ENCODE data around the gene TXNL4B. TPM values are rescaled to one million over a fixed set of nuclear protein-coding genes. Genes with fewer than 3 reads are reported as not detected.

The TXNL4B gene
- total RNA-seq, 6 experiments from 2014 or later = 5.5 to 11.6 (median 8.2) TPM

- WGBS (ENCODE audit: insufficient coverage, low coverage, low lambda C conversion rate, missing lambda C conversion rate) = 2% methylated on average over 11 of the region's 11 CpGs
- no peak for DNase-seq
- intact Hi-C loops (cut with DNase I) = no loop called here
Measured at GRCh38 chr16:72094266-72094610, 818 bp upstream of the TXNL4B start.

GRCh38 chr16:72092832-72093447, 480 bp downstream of the TXNL4B start:
- TF ChIP-seq CTCF (IDR thresholded peaks at IDR 0.05) (no peak), POLR2A (IDR thresholded peaks at IDR 0.05) (no peak)
- WGBS (ENCODE audit: insufficient coverage, low coverage, low lambda C conversion rate, missing lambda C conversion rate) = under 1% methylated on average over 22 of the region's 22 CpGs
- H3K4me1 ChIP-seq = peaks cover 0 to 36% (median 15%) of the 10 kb centered on the region in 4 donors
- DNase-seq = no peak
- intact Hi-C loops (cut with DNase I) = no loop called here
- ATAC-seq = peak; percentile 41 to 56 (median 50)
- H3K27ac ChIP-seq = peak overlapping the region; percentile 65 to 80 (median 77)
- H3K36me3 ChIP-seq = peaks cover 2 to 44% (median 20%) of the 10 kb centered on the region in 4 donors
- H3K4me3 ChIP-seq = peak overlapping the region; percentile 81 to 98 (median 96)
- H3K9me3 ChIP-seq = no peaks in the 10 kb centered on the region
- no peaks in the 10 kb centered on the region for H3K27me3 ChIP-seq

More at GRCh38 chr16:72094266-72094610, 818 bp upstream of the TXNL4B start:
- peak overlapping the region; percentile 81 to 98 (median 96) for H3K4me3 ChIP-seq
- H3K27ac ChIP-seq = peak overlapping the region; percentile 68 to 89 (median 72)
- ATAC-seq = no peak
- H3K4me1 ChIP-seq = peaks cover 0 to 36% (median 15%) of the 10 kb centered on the region in 4 donors
- H3K36me3 ChIP-seq = peaks cover 0 to 43% (median 15%) of the 10 kb centered on the region in 4 donors
- no peaks in the 10 kb centered on the region for H3K27me3 ChIP-seq
- H3K9me3 ChIP-seq = no peaks in the 10 kb centered on the region
- TF ChIP-seq CTCF (IDR thresholded peaks at IDR 0.05) (no peak), POLR2A (IDR thresholded peaks at IDR 0.05) (no peak)

GRCh38 chr16:72091217-72091616, 2.2 kb downstream of the TXNL4B start:
- ATAC-seq (peak; percentile 22 to 61 (median 46)), DNase-seq (peak in 2 of 3 donors; percentile 67 to 72)
- H3K27me3 ChIP-seq = no peaks in the 10 kb centered on the region
- 46% methylated on average over 2 of the region's 3 CpGs for WGBS (ENCODE audit: insufficient coverage, low coverage, low lambda C conversion rate, missing lambda C conversion rate)
- H3K4me3 ChIP-seq = peak overlapping the region in 2 of 3 donors; percentile 12 to 15
- peaks cover 0 to 36% (median 15%) of the 10 kb centered on the region in 4 donors for H3K4me1 ChIP-seq
- H3K27ac ChIP-seq = peak overlapping the region in 1 of 3 donors; percentile 33
- H3K9me3 ChIP-seq = no peaks in the 10 kb centered on the region
- intact Hi-C loops (cut with DNase I) = no loop called here
- H3K36me3 ChIP-seq = peaks cover under 1 to 42% (median 22%) of the 10 kb centered on the region in 4 donors
- no peak for TF ChIP-seq CTCF (IDR thresholded peaks at IDR 0.05)
- no peak for TF ChIP-seq POLR2A (IDR thresholded peaks at IDR 0.05)

GRCh38 chr16:72085002-72085401, 8.4 kb downstream of the TXNL4B start:
- intact Hi-C loops (cut with DNase I) = no loop called here
- Histone ChIP-seq H3K27ac (no peak overlapping the region), H3K4me1 (peaks cover 0 to 11% (median 5%) of the 10 kb centered on the region in 4 donors), H3K9me3 (no peaks in the 10 kb centered on the region), H3K36me3 (peaks cover 7 to 39% (median 21%) of the 10 kb centered on the region in 4 donors), H3K27me3 (no peaks in the 10 kb centered on the region), H3K4me3 (no peak overlapping the region)
- 83% methylated on average over 2 of the region's 2 CpGs for WGBS (ENCODE audit: insufficient coverage, low coverage, low lambda C conversion rate, missing lambda C conversion rate)
- no peak for ATAC-seq
- no peak for DNase-seq
- TF ChIP-seq POLR2A (IDR thresholded peaks at IDR 0.05) = no peak
- TF ChIP-seq CTCF (IDR thresholded peaks at IDR 0.05) = no peak

Data from right lobe of liver (tissue), 6 donors.